ENCODE results near the gene AMPH. TPM values are rescaled to one million over a fixed set of nuclear protein-coding genes. Genes with fewer than 3 reads are reported as not detected.
A peak's percentile ranks its signal among the peaks of the same experiment; 100 is the strongest.
"Not testable (repeated sequence)": the region's sequence is repeated elsewhere in the genome, so short reads cannot be mapped to it uniquely, and the experiment has no call there.

AMPH gene
- total RNA-seq, 1 experiment from 2014 or later, result not detected

DNA sequence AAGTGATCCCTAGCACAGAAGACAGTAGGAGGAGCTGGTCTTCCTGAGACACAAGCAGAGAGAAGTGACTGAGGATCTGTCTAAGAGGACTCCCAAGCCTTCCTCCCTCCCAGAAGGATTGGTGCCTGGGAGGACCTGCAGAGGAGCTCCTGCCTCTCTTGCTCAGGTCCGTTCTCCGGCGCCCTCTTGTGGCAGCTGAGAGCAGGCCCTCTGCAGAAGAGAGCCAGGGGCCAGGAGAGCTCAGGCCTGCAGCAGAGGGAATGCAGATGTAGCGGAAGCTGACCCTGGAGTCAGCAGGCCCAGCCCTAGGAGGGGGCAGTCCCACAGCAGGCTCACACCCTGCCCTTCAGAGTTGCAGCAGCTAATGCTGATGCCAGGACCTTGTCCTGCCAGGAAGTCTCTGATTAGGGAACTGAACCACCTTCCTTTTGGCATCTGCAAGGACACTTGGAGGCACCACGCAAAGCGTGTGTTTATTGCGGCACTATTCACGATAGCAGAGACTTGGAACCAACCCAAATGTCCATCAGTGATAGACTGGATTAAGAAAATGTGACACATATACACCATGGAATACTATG lies 276.8 kb downstream of the AMPH start:
- POLR2A ChIA-PET; H3K79me2 ChIP-seq (ENCODE audit: insufficient read depth, low read length): not testable (repeated sequence)

DNA sequence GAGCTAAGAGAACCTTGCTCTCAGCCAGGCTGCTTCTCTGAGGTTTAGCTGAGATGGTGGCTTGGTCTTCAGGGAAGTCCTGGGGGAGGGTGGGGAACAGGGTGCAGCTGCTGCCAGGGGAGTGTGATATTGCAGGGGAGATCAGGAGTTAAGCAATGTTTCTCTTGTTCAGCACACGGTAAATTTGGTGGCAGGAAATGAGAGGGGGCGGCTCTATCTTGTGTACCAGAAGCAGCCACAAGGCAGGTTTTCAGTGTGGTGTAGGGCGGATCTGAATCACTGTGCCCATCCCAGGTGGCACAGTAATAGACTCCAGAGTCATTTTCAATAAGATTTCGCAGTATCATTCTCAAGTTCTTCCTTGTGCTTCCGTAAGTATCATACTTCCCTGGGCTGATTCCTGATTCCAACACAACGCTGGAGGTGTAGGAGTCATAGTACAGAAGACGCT lies 277.7 kb downstream of the AMPH start:
- H2AFZ ChIP-seq (ENCODE audit: low read depth, low read length, poor library complexity, severe bottlenecking); ATAC-seq; CTCF ChIA-PET; DNase-seq (ENCODE audit: low read depth, low spot score); H3K36me3 ChIP-seq (ENCODE audit: control insufficient read depth in 1 of 2, insufficient read depth in 2 of 2, low read length in 2 of 2); H3K9me2 ChIP-seq (ENCODE audit: insufficient read depth); H3K79me2 ChIP-seq (ENCODE audit: insufficient read depth, low read length); H3K27ac ChIP-seq (ENCODE audit: low read depth, low read length); H3K4me1 ChIP-seq (ENCODE audit: control insufficient read depth in 1 of 2, insufficient read depth in 2 of 2, low read length in 2 of 2); H3K27me3 ChIP-seq (ENCODE audit: insufficient read depth, low read length); H3K9ac ChIP-seq (ENCODE audit: low read length); H3K4me3 ChIP-seq (replicated peaks in 1 of 2; ENCODE audit: low read depth in 1 of 2, low read length in 2 of 2); intact Hi-C loops (cut with micrococcal nuclease); RAD21 ChIA-PET (ENCODE audit: low non-redundant PET in 1 of 2, low total read pairs in 2 of 2, uncharacterized antibody in 2 of 2, unreplicated experiment in 2 of 2); BruUV-seq (replicated peaks); H3K9me3 ChIP-seq (ENCODE audit: control insufficient read depth in 1 of 2, insufficient read depth in 1 of 2, low read depth in 1 of 2, low read length in 2 of 2); POLR2A ChIA-PET; H4K20me1 ChIP-seq (ENCODE audit: insufficient read depth); H3K4me2 ChIP-seq (ENCODE audit: low read length): not testable (repeated sequence)

More for the DNA sequence above, 276.8 kb downstream of the AMPH start:
- BruUV-seq (replicated peaks); H3K4me1 ChIP-seq (ENCODE audit: control insufficient read depth in 1 of 2, insufficient read depth in 2 of 2, low read length in 2 of 2); intact Hi-C loops (cut with micrococcal nuclease); DNase-seq (ENCODE audit: low read depth, low spot score); H2AFZ ChIP-seq (ENCODE audit: low read depth, low read length, poor library complexity, severe bottlenecking); H3K9me3 ChIP-seq (ENCODE audit: control insufficient read depth in 1 of 2, insufficient read depth in 1 of 2, low read depth in 1 of 2, low read length in 2 of 2); H3K36me3 ChIP-seq (ENCODE audit: control insufficient read depth in 1 of 2, insufficient read depth in 2 of 2, low read length in 2 of 2); H3K9ac ChIP-seq (ENCODE audit: low read length); H3K4me3 ChIP-seq (replicated peaks in 1 of 2; ENCODE audit: low read depth in 1 of 2, low read length in 2 of 2); H3K27me3 ChIP-seq (ENCODE audit: insufficient read depth, low read length); H3K27ac ChIP-seq (ENCODE audit: low read depth, low read length); H3K9me2 ChIP-seq (ENCODE audit: insufficient read depth); RAD21 ChIA-PET (ENCODE audit: low non-redundant PET in 1 of 2, low total read pairs in 2 of 2, uncharacterized antibody in 2 of 2, unreplicated experiment in 2 of 2); H4K20me1 ChIP-seq (ENCODE audit: insufficient read depth); H3K4me2 ChIP-seq (ENCODE audit: low read length): not testable (repeated sequence)
- CTCF ChIA-PET, result interaction anchor here (0.8 to 1.1 kb wide), 5 partner anchors 9 to 366 kb away, joined by 3 to 7 read pairs (median 4); no protein-coding TSS in a partner anchor
- peak; percentile 68 for ATAC-seq
- TF ChIP-seq RAD21 (IDR thresholded peaks at IDR 0.05; ENCODE audit: low read depth), result peak; percentile 32; the same call in 1 of the 2 replicates
- TF ChIP-seq, protein P1, sequence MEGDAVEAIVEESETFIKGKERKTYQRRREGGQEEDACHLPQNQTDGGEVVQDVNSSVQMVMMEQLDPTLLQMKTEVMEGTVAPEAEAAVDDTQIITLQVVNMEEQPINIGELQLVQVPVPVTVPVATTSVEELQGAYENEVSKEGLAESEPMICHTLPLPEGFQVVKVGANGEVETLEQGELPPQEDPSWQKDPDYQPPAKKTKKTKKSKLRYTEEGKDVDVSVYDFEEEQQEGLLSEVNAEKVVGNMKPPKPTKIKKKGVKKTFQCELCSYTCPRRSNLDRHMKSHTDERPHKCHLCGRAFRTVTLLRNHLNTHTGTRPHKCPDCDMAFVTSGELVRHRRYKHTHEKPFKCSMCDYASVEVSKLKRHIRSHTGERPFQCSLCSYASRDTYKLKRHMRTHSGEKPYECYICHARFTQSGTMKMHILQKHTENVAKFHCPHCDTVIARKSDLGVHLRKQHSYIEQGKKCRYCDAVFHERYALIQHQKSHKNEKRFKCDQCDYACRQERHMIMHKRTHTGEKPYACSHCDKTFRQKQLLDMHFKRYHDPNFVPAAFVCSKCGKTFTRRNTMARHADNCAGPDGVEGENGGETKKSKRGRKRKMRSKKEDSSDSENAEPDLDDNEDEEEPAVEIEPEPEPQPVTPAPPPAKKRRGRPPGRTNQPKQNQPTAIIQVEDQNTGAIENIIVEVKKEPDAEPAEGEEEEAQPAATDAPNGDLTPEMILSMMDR (IDR thresholded peaks at IDR 0.05 in 2 of 3, conservative IDR thresholded peaks at IDR 0.05 in 1 of 3; ENCODE audit: borderline replicate concordance in 1 of 3, insufficient read depth in 1 of 3, low read depth in 2 of 3, low read length in 2 of 3), result peak; percentile 21 to 63 (median 49); a peak in 5 of 6 replicates

Measured in HCT116 (cell line).